ENCODE data around the gene RTCB.

GRCh38 chr22:32446321-32446720 lies 34.3 kb upstream of the RTCB start:
- TF ChIP-seq POLR2AphosphoS5 (IDR thresholded peaks at IDR 0.05; ENCODE audit: low read depth, low read length) (no peak), POLR2A (IDR thresholded peaks at IDR 0.05; ENCODE audit: low read depth, low read length) (no peak), TAF1 (IDR thresholded peaks at IDR 0.05; ENCODE audit: borderline replicate concordance, low read depth, low read length) (no peak)
